ENCODE measurements around the gene RBP3. TPM values are rescaled to one million over a fixed set of nuclear protein-coding genes. Genes with fewer than 3 reads are reported as not detected.

Gene RBP3
- total and polyA plus RNA-seq, 10 donors: not detected

GRCh38 chr10:47315421-47315820 is 32.7 kb upstream of the RBP3 start:
- no peak for DNase-seq
- peaks cover 0 to 17% (median 10%) of the 10 kb centered on the region in 6 donors for H3K4me1 ChIP-seq
- peaks cover 0 to 12% (median 0%) of the 10 kb centered on the region in 7 donors for H3K27me3 ChIP-seq (replicated peaks in 1 of 7)
- 71 to 86% (median 78%) methylated on average over 2 of the region's 2 CpGs for WGBS, 5 donors
- no peaks in the 10 kb centered on the region for H3K36me3 ChIP-seq
- H3K9me3 ChIP-seq: no peaks in the 10 kb centered on the region
- H3K27ac ChIP-seq: no peak overlapping the region
- no peak overlapping the region for H3K4me3 ChIP-seq
- TF ChIP-seq POLR2A (IDR thresholded peaks at IDR 0.05): no peak
- TF ChIP-seq CTCF (IDR thresholded peaks at IDR 0.05 in 8 of 11, conservative IDR thresholded peaks at IDR 0.05 in 3 of 11): no peak
- no peak for TF ChIP-seq POLR2AphosphoS5 (IDR thresholded peaks at IDR 0.05)
- intact Hi-C loops (cut with DNase I; ENCODE audit: low total_unique reads): no loop called here

- no peaks in the 10 kb centered on the region for H3K36me3 ChIP-seq
- DNase-seq: no peak
Measured at GRCh38 chr10:47316131-47316530, 32.0 kb upstream of the RBP3 start.

GRCh38 chr10:47317251-47317650 is 30.9 kb upstream of the RBP3 start:
- Histone ChIP-seq H3K4me1 (peaks cover 0 to 1% (median under 1%) of the 10 kb centered on the region in 6 donors), H3K27me3 (replicated peaks in 1 of 7) (peaks cover 0 to 4% (median 0%) of the 10 kb centered on the region in 7 donors), H3K27ac (no peak overlapping the region), H3K9me3 (no peaks in the 10 kb centered on the region), H3K36me3 (no peaks in the 10 kb centered on the region), H3K4me3 (no peak overlapping the region)
- DNase-seq: no peak
- 74 to 93% (median 84%) methylated on average over 4 of the region's 4 CpGs for WGBS, 5 donors
- intact Hi-C loops (cut with DNase I; ENCODE audit: low total_unique reads): no loop called here
- TF ChIP-seq POLR2A (IDR thresholded peaks at IDR 0.05) (no peak), POLR2AphosphoS5 (IDR thresholded peaks at IDR 0.05) (no peak), CTCF (IDR thresholded peaks at IDR 0.05 in 8 of 11, conservative IDR thresholded peaks at IDR 0.05 in 3 of 11) (no peak)

More at GRCh38 chr10:47316131-47316530, 32.0 kb upstream of the RBP3 start:
- peaks cover 0 to 13% (median 9%) of the 10 kb centered on the region in 6 donors for H3K4me1 ChIP-seq
- no peak overlapping the region for H3K4me3 ChIP-seq
- H3K27ac ChIP-seq: no peak overlapping the region
- no peaks in the 10 kb centered on the region for H3K9me3 ChIP-seq
- 71 to 89% (median 84%) methylated on average over 5 of the region's 5 CpGs for WGBS, 5 donors
- TF ChIP-seq POLR2AphosphoS5 (IDR thresholded peaks at IDR 0.05) (no peak), CTCF (IDR thresholded peaks at IDR 0.05 in 8 of 11, conservative IDR thresholded peaks at IDR 0.05 in 3 of 11) (no peak), POLR2A (IDR thresholded peaks at IDR 0.05) (no peak)
- H3K27me3 ChIP-seq (replicated peaks in 1 of 7): peaks cover 0 to 5% (median 0%) of the 10 kb centered on the region in 7 donors
- intact Hi-C loops (cut with DNase I; ENCODE audit: low total_unique reads): no loop called here

- Histone ChIP-seq H3K27me3 (replicated peaks in 1 of 7) (peaks cover 0 to 13% (median 0%) of the 10 kb centered on the region in 7 donors), H3K36me3 (no peaks in the 10 kb centered on the region), H3K9me3 (no peaks in the 10 kb centered on the region), H3K4me3 (no peak overlapping the region), H3K27ac (no peak overlapping the region), H3K4me1 (no peaks in the 10 kb centered on the region)
- TF ChIP-seq POLR2AphosphoS5 (IDR thresholded peaks at IDR 0.05): no peak
- TF ChIP-seq POLR2A (IDR thresholded peaks at IDR 0.05): no peak
- TF ChIP-seq CTCF (IDR thresholded peaks at IDR 0.05 in 8 of 11, conservative IDR thresholded peaks at IDR 0.05 in 3 of 11): no peak
- DNase-seq: no peak
- intact Hi-C loops (cut with DNase I; ENCODE audit: low total_unique reads): no loop called here
- WGBS, 5 donors: 52 to 90% (median 84%) methylated on average over 9 of the region's 9 CpGs
Measured at GRCh38 chr10:47318706-47319105, 29.5 kb upstream of the RBP3 start.
